AG09309 (cell line): Measurements from ENCODE around the gene COX20.

Source experiments
- DNase-seq: peaks from one replicate; pipeline ENCODE4 v3.0.0-alpha.2; 2010; ENCODE audit warnings: low read depth
- H3K4me3 ChIP-seq: 2 replicates; pipeline ENCODE4 v1.5.1; 2011; ENCODE audit warnings: mild to moderate bottlenecking, low read depth, low read length, moderate library complexity; ENCODE audit not compliant: control insufficient read depth
- TF ChIP-seq, protein P1 (sequence below): IDR thresholded peaks from 2 replicates; pipeline ENCODE4 v1.5.1; 2011; ENCODE audit warnings: mild to moderate bottlenecking, low read depth, low read length, inconsistent platforms; ENCODE audit not compliant: insufficient read depth, control insufficient read depth; ENCODE audit errors: missing control alignments

Gene COX20

DNA sequence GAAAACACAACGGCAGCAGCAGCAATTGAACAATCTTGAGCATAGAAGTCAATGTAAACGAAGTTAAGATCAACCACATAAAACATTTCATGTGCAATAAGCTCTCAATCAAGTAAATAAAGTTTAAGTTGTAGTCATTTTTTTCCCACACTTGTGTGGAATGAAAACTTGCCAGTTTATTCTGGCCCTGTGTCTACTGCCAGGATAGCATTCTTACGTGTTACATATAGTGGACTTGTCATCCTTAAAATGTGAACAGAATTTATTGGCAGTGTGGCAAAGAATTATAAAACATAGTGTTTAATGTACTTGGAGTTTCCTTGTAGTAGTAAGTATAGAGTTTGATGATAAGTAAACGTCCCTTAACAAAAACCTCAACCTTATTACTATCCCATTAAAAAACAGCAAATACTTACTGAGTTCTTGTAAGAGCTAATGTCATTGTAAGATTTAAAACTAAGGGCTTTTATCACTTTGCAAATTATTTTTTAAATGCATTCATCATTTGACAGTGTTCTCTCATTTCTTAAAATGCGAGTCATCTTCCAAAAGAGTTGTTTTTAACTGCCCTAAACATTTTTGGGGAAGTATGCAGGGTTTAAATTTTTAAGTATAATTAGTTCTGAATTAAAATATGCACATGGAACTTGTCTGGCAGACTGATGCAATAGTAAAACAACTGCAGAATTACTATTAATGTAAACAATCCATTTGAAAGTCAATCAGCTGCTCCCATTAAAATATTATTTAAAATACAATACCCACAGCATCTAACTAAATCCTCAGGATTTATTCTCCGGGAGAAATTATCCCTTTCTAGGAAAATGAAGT is 7.9 kb downstream of the COX20 start:
- DNase-seq = no peak
- TF ChIP-seq, protein P1, sequence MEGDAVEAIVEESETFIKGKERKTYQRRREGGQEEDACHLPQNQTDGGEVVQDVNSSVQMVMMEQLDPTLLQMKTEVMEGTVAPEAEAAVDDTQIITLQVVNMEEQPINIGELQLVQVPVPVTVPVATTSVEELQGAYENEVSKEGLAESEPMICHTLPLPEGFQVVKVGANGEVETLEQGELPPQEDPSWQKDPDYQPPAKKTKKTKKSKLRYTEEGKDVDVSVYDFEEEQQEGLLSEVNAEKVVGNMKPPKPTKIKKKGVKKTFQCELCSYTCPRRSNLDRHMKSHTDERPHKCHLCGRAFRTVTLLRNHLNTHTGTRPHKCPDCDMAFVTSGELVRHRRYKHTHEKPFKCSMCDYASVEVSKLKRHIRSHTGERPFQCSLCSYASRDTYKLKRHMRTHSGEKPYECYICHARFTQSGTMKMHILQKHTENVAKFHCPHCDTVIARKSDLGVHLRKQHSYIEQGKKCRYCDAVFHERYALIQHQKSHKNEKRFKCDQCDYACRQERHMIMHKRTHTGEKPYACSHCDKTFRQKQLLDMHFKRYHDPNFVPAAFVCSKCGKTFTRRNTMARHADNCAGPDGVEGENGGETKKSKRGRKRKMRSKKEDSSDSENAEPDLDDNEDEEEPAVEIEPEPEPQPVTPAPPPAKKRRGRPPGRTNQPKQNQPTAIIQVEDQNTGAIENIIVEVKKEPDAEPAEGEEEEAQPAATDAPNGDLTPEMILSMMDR = no peak
- no peak overlapping the region for H3K4me3 ChIP-seq

DNA sequence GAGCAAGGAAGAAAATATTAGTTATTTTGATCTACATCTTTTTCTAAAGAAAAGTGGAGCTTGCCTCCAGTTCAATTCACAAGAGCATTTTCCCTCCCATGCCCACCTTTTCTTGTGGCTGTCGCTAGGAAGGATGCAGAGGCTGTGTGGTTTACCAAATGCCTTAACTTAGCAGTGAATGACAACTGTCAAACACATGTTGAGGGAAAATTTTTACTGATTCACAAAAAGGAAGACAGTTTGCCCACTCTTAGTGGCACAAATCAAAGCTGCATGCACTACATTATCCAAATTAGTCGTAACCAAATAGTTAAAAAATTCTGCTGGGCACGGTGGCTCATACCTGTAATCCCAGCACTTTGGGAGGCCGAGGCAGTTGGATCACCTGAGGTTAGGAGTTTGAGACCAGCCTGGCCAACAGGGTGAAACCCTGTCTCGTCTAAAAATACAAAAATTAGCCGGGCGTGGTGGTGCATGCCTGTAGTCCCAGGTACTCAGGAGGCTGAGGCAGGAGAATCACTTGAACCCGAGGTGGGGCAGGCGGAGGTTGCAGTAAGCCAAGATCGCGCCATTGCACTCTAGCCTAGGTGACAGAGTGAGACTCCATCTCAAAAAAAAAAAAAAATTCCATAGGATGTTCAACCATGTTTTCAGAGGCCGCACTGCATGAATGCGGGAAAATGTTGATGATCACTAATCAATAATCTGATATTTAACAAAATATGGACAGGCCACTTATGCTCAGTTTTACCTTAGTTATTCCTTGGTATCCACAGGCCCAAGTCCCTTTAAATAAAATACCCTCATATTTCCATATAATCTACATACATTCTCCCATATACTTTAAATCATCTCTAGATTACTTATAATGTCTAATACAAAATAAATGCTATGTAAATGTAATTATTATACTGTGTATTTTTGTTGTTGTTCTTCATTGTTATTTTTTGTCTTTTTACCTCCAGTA is 9.0 kb downstream of the COX20 start:
- H3K4me3 ChIP-seq = no peak overlapping the region
- DNase-seq = no peak
- TF ChIP-seq, protein P1 = no peak

DNA sequence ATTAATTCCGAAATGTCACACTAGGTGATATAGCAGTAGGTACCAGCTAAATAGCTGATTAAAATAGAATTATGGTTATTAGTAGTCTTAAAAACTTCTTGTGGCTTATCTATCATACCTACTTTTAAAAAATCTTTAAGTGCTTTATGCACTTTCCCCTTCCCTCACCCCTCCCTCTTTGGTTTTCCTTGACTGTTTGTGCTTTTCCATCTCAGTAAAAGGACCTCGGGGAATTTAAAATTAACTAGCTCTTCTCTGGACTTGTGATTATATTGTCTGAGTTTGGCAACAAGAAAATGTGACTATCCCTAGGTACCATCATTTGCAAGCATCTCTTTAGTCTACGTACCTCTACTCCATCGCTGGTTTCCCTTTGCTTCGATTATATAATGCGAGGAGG is 11.2 kb downstream of the COX20 start:
- DNase-seq = no peak
- TF ChIP-seq, protein P1 = no peak
- no peak overlapping the region for H3K4me3 ChIP-seq

DNA sequence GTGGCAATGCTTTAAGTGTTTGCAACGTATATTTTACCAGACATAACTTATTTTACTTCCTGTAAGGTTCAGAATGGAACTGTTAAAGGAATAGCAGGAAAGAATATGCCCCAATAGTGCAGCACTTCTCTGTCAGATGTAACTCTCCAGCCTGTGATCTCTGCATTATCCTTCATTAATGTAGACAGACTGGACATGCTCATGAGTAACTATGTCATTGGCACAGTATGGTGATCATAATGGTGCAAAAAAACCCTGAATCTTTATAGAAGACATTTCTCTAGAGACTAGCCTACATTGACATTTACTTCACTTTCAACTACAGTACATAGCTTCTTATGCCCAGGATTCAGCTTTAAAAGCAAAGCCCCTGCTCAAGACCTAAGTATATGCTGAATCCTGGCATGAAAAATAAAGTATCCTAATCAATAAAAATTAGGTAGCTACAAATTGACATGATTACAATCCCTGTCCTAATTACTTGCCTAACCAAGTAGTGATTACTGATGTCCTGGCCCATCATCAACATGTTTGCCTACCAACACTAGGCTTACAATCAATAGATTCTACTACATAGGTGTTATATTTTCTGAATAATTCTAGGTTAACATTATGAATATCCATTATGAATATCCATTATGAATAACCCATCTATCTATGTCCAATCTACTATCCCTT is 13.9 kb downstream of the COX20 start:
- no peak for DNase-seq
- H3K4me3 ChIP-seq = no peak overlapping the region
- TF ChIP-seq, protein P1 = no peak

DNA sequence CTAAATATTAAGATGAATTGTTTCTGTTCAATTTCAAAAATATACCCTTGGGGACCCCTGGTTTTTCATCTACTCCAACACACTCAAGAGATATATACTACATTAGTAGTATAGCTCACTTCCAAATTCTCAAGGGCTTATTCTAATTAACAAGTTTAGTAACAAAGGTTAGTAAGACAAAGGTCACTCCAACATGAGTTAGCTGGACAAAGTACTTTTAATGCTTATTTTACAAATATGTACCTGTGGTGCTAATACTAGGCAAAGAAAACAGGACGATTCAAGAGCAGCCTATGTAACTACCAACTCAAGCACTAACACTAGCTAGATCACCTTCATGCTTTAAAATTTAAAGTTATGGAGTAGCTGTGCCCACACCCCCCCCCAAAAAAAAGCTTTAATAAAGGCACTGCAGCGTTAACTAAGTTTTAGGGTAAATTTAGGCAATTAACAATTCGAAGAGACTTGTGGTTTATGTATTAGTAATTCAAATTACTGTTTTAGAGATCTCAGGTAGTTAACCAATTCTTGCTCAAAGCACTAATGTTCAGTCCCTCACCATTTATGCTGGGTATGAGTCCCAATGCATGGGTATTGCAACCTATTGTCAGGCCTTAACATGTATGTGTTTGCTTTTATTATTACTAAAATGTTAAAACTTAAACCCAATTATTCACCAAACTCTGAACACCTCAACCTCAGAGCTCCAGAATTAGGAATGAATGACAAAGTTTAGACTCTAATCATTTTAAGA is 14.8 kb downstream of the COX20 start:
- no peak for DNase-seq
- no peak overlapping the region for H3K4me3 ChIP-seq
- TF ChIP-seq, protein P1 = no peak

DNA sequence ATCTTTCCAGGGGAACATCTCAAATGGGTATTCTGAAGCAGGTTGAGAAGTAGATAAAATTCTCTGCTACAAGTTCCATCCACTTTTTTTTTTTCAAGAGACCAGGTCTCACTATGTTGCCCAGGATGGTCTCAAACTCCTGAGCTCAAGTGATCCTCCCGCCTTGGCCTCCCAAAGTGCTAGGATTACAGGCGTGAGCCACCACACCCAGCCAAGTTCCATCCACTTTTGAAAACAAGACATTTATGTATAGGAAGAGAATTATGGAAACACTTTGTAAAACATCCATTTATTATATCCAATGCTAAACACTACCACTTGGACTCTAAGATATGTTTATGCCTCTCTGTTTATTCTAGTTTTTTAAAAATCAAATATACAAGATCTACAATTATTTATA is 15.4 kb downstream of the COX20 start:
- H3K4me3 ChIP-seq = no peak overlapping the region
- TF ChIP-seq, protein P1 = no peak
- DNase-seq = no peak
